ENCODE results near the gene KCNN2.

DNA sequence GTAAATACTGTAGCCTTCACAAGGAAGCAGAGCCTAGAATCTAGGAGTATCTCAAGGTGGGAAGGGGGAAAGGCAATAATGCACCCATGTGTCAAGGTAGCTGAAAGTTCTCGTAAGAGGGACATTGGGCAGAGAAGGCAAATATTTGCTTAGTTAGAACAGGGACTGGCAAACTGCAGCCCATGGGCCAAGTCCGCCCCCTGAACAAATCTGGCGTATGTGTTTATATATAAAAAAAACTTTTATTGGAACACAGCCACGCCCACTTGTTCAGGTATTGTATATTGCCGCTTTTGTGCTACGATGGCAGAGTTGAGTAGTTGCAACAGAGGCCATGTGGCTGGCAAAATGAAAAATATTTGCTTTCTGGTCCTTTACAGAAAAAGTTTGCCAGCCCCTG, 16.1 kb downstream of the KCNN2 start:
- TF ChIP-seq EZH2 (IDR thresholded peaks at IDR 0.05) = no peak
- TF ChIP-seq POLR2AphosphoS5 (IDR thresholded peaks at IDR 0.05; ENCODE audit: borderline replicate concordance, low read depth, low read length) = no peak
